Spinal cord (tissue), 10 donors: Measurements from ENCODE around the gene KMT5B. TPM values are rescaled to one million over a fixed set of nuclear protein-coding genes. Genes with fewer than 3 reads are reported as not detected.

Source experiments
- DNase-seq, 6 donors: peaks; one replicate each; pipeline versions ENCODE4 v3.0.0 to v3.0.0-alpha.2; 2013 to 2015; ENCODE audit warnings: low spot score in 6 of 6, low read depth in 4 of 6
- H3K27ac ChIP-seq: one replicate; pipeline ENCODE4 v1.5.1; 2013; ENCODE audit warnings: low read depth, low read length, control low read depth
- H3K27me3 ChIP-seq: one replicate; pipeline ENCODE4 v1.6.1; 2013; ENCODE audit warnings: low read length; ENCODE audit not compliant: control insufficient read depth, insufficient read depth
- H3K36me3 ChIP-seq: one replicate; pipeline ENCODE4 v1.6.1; 2013; ENCODE audit warnings: low read length; ENCODE audit not compliant: control insufficient read depth, insufficient read depth
- H3K4me1 ChIP-seq: one replicate; pipeline ENCODE4 v1.6.1; 2013; ENCODE audit warnings: low read length; ENCODE audit not compliant: control insufficient read depth, insufficient read depth
- H3K4me3 ChIP-seq: one replicate; pipeline ENCODE4 v1.5.1; 2013; ENCODE audit warnings: low read depth, low read length, control low read depth
- H3K9me3 ChIP-seq: one replicate; pipeline ENCODE4 v1.6.1; 2013; ENCODE audit warnings: low read length; ENCODE audit not compliant: control insufficient read depth, insufficient read depth
- WGBS: methylation state at CpG from one replicate; pipeline ENCODE4 v1.1.5; 2013; ENCODE audit warnings: missing lambda C conversion rate; ENCODE audit not compliant: insufficient coverage; 5-methylcytosine and 5-hydroxymethylcytosine counted together
- polyA plus RNA-seq, 2 donors: library from polyadenylated mRNA; unstranded; fragments of 120-200 nt; gene quantifications; one replicate each; pipeline ENCODE4 v1.2.1, GENCODE V29; 2013; ENCODE audit not compliant: insufficient read length in 2 of 2
- total RNA-seq, 2 donors: library from RNA; depleted of rRNA in 1 of 2; stranded (reverse); fragments of 120-200 nt in 1 of 2; fragments of >200 nt in 1 of 2; gene quantifications; one replicate each; pipeline versions ENCODE4 v1.2.3 to v1.2.4, GENCODE V29; 2013 to 2014
- donor health status: healthy.

Gene KMT5B
- total and polyA plus RNA-seq, 4 donors, result 61.7 to 69.5 (median 65.6) TPM

DNA sequence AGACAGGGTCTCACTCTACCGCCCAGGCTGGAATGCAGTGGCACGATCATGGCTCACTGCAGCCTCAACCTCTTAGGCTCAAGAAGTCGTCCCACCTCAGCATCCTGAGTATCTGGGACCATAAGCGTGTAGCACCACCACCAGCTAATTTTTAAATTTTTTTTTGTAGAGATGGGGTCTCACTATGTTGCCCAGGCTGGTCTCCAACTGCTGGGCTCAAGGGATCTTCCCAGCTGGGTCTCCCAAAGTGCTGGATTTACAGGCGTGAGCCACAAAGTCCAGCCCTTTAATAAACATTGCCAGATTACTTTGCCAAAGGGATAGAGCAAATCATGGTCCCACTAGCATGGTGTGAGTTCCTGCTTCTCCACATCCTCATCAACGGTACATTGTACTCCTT is 45.6 kb downstream of the KMT5B start:
- no peaks in the 10 kb centered on the region for H3K9me3 ChIP-seq
- H3K4me1 ChIP-seq, result no peaks in the 10 kb centered on the region
- no peak overlapping the region for H3K4me3 ChIP-seq
- no peak for DNase-seq
- peaks cover 47% of the 10 kb centered on the region for H3K36me3 ChIP-seq
- no peak overlapping the region for H3K27ac ChIP-seq
- no peaks in the 10 kb centered on the region for H3K27me3 ChIP-seq
- 94% methylated on average over 3 of the region's 6 CpGs for WGBS

DNA sequence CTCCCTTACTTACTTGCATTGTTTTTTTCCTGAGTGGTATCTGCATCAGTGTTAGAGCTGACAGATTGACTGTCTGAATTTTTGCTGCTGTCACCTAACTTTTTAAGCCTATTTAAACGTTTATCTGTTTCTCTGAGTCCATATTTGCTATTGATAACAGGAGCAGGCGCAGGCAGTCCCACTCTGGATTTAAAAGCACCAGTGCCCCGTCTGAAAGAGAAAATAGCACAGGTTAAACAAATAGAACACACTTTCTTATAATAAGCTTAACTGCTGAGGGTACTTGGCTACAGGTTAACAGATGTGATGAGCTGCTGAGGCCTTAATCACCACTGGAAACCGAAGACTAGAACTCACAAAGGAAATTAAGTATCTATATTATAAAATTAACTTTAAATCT is 46.1 kb downstream of the KMT5B start:
- WGBS, result 82% methylated on average over 1 of the region's 4 CpGs
- Histone ChIP-seq H3K9me3 (no peaks in the 10 kb centered on the region), H3K36me3 (peaks cover 46% of the 10 kb centered on the region), H3K4me3 (no peak overlapping the region), H3K27ac (no peak overlapping the region), H3K4me1 (no peaks in the 10 kb centered on the region), H3K27me3 (no peaks in the 10 kb centered on the region)
- DNase-seq, result no peak

DNA sequence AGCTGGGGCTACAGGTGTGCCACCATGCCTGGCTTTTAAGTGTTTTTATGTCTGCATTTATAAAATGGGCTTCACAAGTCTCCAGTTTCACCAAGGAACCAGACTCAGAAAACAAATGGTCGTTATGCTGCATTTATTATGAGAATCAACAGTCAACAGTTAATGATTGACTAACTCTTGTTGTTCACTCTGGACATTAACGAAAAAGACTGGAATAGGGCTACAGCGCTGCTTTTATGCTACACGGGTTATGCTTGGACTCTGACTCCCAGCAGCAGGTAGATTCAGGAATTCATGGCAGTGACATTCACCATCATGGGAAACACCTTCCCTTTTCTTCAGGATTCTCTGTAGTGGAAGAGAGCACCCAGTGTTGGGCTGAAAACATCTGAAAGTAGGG is 47.5 kb downstream of the KMT5B start:
- H3K4me3 ChIP-seq, result no peak overlapping the region
- H3K9me3 ChIP-seq, result no peaks in the 10 kb centered on the region
- H3K36me3 ChIP-seq, result peaks cover 51% of the 10 kb centered on the region
- no peak overlapping the region for H3K27ac ChIP-seq
- DNase-seq, result no peak
- no peaks in the 10 kb centered on the region for H3K27me3 ChIP-seq
- peaks cover 1% of the 10 kb centered on the region for H3K4me1 ChIP-seq
- 92% methylated on average over 3 of the region's 4 CpGs for WGBS

DNA sequence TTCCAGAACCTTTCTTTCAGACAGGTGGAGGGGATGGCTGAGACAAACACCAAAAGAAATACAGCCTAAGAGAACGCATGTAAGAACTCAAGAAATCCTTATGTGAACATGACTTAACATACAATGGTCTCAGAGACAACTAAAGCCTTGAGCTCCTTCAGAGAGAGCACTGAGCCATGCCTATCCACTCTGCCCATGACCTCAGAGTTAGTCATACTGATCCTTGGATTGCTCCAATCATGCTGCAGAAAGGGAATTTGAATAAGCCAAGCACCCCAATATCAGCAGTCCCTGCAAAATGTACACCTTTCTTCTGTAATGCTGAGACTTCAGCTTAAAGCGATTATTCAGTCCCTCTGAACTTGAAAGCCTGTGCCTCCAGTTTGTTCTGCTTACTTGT is 48.7 kb downstream of the KMT5B start:
- Histone ChIP-seq H3K27me3 (no peaks in the 10 kb centered on the region), H3K9me3 (no peaks in the 10 kb centered on the region), H3K27ac (no peak overlapping the region), H3K4me3 (no peak overlapping the region), H3K36me3 (peaks cover 40% of the 10 kb centered on the region), H3K4me1 (peaks cover 4% of the 10 kb centered on the region)
- WGBS, result 86% methylated on average over 1 of the region's 2 CpGs
- DNase-seq, result no peak

DNA sequence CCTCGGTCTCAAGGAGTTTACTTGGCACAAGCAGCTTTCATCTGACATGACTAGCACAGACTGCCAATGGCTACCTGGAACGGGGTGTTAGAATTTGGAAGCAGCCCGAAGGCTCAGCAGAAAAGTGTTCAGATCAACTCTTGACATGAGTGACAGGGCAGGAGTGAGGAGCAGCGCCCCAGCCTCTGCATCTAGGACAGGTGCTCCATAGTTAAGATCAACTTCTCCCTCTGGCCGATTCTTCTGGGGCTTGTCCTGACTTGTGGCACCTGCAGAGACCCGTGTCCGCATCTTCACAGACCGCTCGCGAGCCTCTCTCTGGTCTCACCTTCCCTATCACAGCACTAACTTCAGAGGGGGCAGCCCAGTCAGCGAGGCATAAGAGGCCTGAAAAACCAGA is 49.4 kb downstream of the KMT5B start:
- H3K27me3 ChIP-seq, result no peaks in the 10 kb centered on the region
- no peak overlapping the region for H3K4me3 ChIP-seq
- WGBS, result 93% methylated on average over 11 of the region's 11 CpGs
- no peak for DNase-seq
- peaks cover 41% of the 10 kb centered on the region for H3K36me3 ChIP-seq
- no peaks in the 10 kb centered on the region for H3K9me3 ChIP-seq
- H3K4me1 ChIP-seq, result peaks cover 5% of the 10 kb centered on the region
- no peak overlapping the region for H3K27ac ChIP-seq

DNA sequence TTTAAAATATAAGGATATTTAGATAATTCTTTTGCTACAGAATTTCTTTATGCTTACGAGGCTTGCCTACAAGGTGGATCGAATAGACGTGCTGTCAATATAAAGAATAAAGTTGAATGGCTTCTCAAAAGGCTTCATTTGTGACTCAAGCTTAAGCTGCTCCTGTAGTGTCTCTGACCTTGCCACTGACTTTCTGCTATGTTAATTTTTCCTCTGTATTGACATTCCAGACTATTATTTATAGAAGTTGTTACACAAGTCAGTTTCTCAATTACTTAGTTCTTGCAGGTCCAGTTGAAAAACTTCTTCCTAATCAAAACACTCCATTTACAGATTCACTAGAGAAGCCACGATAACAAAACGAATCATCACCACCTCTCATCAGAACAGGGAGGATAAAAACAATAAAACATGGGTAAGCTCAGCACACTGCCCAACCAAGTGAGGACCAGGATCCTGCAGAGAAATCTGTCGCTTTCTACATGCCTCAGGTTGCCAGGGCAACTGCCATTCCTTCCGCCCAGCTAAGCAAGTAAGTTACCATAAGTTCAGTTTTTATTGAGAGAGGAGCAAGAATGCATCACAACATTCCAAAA is 52.9 kb downstream of the KMT5B start:
- 22% methylated on average over 3 of the region's 7 CpGs for WGBS
- peaks cover 33% of the 10 kb centered on the region for H3K36me3 ChIP-seq
- peak in 1 of 6 donors; percentile 33 for DNase-seq
- no peak overlapping the region for H3K27ac ChIP-seq
- no peaks in the 10 kb centered on the region for H3K9me3 ChIP-seq
- H3K4me1 ChIP-seq, result peaks cover 9% of the 10 kb centered on the region
- no peaks in the 10 kb centered on the region for H3K27me3 ChIP-seq
- no peak overlapping the region for H3K4me3 ChIP-seq

DNA sequence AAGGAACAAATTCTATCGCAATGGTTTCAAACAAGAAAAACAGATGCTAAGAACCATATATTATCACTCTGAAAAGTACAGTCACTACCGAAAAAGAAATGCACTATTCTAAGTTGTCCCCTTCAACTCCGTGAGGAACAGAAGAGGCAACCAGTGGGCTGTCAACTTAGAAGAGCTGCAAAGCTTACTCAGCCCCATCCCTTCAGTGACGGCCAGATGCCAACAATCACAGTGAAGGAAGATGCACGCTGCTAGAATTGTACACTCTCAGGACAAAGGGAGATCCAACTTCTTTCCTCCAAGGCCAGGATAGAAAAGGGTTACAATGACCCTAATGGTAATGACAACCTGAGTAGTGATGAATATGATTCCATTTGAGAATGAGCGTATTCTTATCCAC is 53.4 kb downstream of the KMT5B start:
- H3K27ac ChIP-seq, result no peak overlapping the region
- no peaks in the 10 kb centered on the region for H3K9me3 ChIP-seq
- WGBS, result no CpG with 5 or more reads among the region's 6 CpGs
- H3K4me1 ChIP-seq, result peaks cover 9% of the 10 kb centered on the region
- H3K36me3 ChIP-seq, result peaks cover 31% of the 10 kb centered on the region
- peak in 1 of 6 donors; percentile 27 for DNase-seq
- H3K27me3 ChIP-seq, result no peaks in the 10 kb centered on the region
- no peak overlapping the region for H3K4me3 ChIP-seq

DNA sequence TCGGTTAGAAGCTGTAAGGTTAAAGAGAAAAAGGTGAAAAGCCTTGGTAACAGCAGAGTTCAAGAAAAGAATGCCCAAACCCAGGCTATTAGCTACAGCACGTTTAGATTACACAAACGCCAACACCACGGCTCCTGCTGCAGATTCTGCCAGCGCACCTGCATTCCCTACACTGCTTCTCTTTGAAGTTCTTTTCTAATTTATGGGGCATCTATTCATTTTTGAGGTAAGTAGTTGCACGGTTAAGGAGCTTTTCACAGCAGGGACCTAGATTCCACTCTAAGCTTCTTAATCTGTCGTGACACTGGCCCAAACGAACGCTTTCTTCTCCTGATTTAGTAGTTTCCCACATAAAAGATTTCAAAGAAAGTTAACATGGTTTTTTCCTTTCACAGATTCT is 53.9 kb downstream of the KMT5B start:
- DNase-seq, result peak in 2 of 6 donors; percentile 26 to 45
- H3K27me3 ChIP-seq, result no peaks in the 10 kb centered on the region
- peaks cover 31% of the 10 kb centered on the region for H3K36me3 ChIP-seq
- no CpG with 5 or more reads among the region's 9 CpGs for WGBS
- peaks cover 9% of the 10 kb centered on the region for H3K4me1 ChIP-seq
- no peak overlapping the region for H3K4me3 ChIP-seq
- H3K9me3 ChIP-seq, result no peaks in the 10 kb centered on the region
- H3K27ac ChIP-seq, result no peak overlapping the region

DNA sequence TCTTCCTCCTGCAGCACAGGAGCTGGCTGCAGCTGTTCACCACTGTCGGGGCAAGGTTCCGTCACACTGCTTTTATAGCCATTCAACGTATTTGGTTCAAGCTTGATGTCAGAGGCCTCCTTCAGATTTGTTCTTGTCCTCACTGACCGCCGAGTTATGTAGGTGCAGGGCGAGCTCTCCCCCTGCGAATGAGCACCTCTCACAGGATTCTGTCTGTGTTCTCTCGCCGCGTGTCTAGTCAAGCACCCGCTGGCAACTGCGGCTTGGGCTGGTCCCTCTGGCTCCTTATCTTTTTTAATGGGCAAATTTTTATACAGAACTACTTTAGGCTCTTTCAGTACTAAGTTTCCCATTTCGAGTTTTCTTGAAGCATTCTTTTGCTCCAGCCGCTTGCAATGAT is 54.5 kb downstream of the KMT5B start:
- peaks cover 28% of the 10 kb centered on the region for H3K36me3 ChIP-seq
- H3K27ac ChIP-seq, result no peak overlapping the region
- no peak for DNase-seq
- H3K4me1 ChIP-seq, result peaks cover 9% of the 10 kb centered on the region
- no peaks in the 10 kb centered on the region for H3K9me3 ChIP-seq
- H3K27me3 ChIP-seq, result no peaks in the 10 kb centered on the region
- 90% methylated on average over 13 of the region's 14 CpGs for WGBS
- H3K4me3 ChIP-seq, result no peak overlapping the region

DNA sequence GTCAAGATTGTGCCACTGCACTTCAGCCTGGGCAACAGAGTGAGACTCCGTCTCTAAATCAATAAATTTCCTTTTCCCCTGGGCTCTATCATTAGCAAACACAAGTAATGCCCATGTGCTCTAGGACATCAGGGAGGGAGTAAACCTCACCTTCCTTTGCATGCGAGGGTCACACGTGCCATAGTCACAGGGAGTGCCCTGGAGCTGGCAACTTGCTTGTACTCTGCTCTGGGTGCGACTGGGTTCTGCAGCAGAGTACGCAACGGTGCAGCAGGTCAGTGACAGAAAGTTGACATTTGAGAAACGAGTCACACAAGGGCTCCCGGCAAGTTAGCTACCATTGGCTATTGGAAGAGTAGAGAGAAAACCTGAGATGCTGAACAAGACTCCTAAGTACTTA is 59.4 kb downstream of the KMT5B start:
- Histone ChIP-seq H3K4me1 (peaks cover 4% of the 10 kb centered on the region), H3K27ac (no peak overlapping the region), H3K4me3 (no peak overlapping the region), H3K27me3 (no peaks in the 10 kb centered on the region), H3K9me3 (no peaks in the 10 kb centered on the region), H3K36me3 (peaks cover 16% of the 10 kb centered on the region)
- 92% methylated on average over 8 of the region's 8 CpGs for WGBS
- no peak for DNase-seq
